ENCODE data around the gene PTPRK. TPM values are rescaled to one million over a fixed set of nuclear protein-coding genes. Genes with fewer than 3 reads are reported as not detected.

Gene PTPRK
- total and polyA plus RNA-seq, 2 experiments from 2014 or later = 26.9 to 56.4 TPM

DNA sequence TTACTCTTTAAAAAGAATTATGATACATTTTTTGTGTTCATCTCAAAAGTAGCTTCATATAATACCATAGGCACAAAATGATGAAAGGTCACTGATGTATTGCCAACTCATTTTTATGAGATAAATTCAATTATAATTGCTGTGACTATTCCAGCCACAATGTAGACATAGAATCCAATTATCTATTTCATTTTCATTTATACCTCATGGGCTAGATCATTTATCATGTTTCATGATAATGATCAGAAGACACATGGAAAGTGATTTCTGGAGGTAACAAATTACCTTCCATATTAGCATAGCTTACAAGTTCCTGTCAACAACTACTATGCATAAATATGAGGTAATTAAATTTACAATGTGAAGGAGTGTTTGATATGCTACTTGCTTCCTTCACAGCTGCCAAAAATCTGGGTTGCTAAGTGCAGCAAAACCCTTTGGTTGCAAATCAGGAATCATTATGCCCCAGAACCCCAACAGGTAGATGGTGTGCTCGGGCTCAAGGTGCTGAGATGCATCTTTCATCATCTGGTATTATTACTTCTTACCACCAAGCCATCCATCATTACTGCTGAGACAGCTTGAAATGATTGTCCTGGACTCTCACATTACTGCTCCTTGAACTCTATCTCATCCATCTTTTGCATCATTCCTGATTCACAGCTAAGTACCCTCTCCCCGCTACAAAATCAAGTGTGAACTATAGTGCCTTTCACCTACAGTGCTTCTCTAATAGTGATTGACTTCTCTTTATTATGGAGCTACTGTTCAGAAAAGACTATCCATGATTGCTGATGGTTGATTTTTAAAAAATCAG is 313.6 kb downstream of the PTPRK start:
- Mint-ChIP-seq H3K9me3 (no peaks in the 10 kb centered on the region), H3K36me3 (ENCODE audit: low read depth) (no peaks in the 10 kb centered on the region), H3K27me3 (ENCODE audit: insufficient read depth, low read depth, poor library complexity) (no peaks in the 10 kb centered on the region), H3K4me3 (no peak overlapping the region), H3K27ac (no peak overlapping the region), H3K4me1 (peaks cover 46% of the 10 kb centered on the region)
- Histone ChIP-seq H3K79me2 (replicated peaks; ENCODE audit: insufficient read depth) (peaks cover 17% of the 10 kb centered on the region), H3K4me3 (no peak overlapping the region), H4K20me1 (replicated peaks; ENCODE audit: insufficient read depth) (no peaks in the 10 kb centered on the region), H3K4me1 (ENCODE audit: insufficient read depth) (peaks cover 24% of the 10 kb centered on the region), H3K27me3 (ENCODE audit: insufficient read depth) (no peaks in the 10 kb centered on the region), H3K4me2 (no peak overlapping the region), H3K27ac (ENCODE audit: low read depth) (no peak overlapping the region), H3K36me3 (ENCODE audit: insufficient read depth) (no peaks in the 10 kb centered on the region), H3F3A (replicated peaks; ENCODE audit: low read depth) (no peaks in the 10 kb centered on the region), H2AFZ (no peak overlapping the region), H3K9me2 (ENCODE audit: insufficient read depth) (peaks cover 6% of the 10 kb centered on the region; the same call in 1 of the 2 replicates)
- ATAC-seq (no peak), DNase-seq (ENCODE audit: low spot score) (no peak)
- TF ChIP-seq EZH2phosphoT487 (IDR thresholded peaks at IDR 0.05; ENCODE audit: unreplicated experiment) (no peak), EZH2 (IDR thresholded peaks at IDR 0.05; ENCODE audit: low read depth, unreplicated experiment) (no peak), ZNF331 (CRISPR knock-in tag; IDR thresholded peaks at IDR 0.05; ENCODE audit: low read depth) (no peak), POLR2AphosphoS5 (IDR thresholded peaks at IDR 0.05; ENCODE audit: low read depth) (no peak), NANOG (IDR thresholded peaks at IDR 0.05; ENCODE audit: borderline replicate concordance) (no peak), STAT1 (IDR thresholded peaks at IDR 0.05; ENCODE audit: unreplicated experiment) (no peak), JUNB (IDR thresholded peaks at IDR 0.05; ENCODE audit: unreplicated experiment) (no peak), CREB1 (CRISPR knock-in tag; IDR thresholded peaks at IDR 0.05; ENCODE audit: low read depth) (no peak), ZNF114 (CRISPR knock-in tag; IDR thresholded peaks at IDR 0.05) (no peak)
- TF ChIP-seq, protein P1, sequence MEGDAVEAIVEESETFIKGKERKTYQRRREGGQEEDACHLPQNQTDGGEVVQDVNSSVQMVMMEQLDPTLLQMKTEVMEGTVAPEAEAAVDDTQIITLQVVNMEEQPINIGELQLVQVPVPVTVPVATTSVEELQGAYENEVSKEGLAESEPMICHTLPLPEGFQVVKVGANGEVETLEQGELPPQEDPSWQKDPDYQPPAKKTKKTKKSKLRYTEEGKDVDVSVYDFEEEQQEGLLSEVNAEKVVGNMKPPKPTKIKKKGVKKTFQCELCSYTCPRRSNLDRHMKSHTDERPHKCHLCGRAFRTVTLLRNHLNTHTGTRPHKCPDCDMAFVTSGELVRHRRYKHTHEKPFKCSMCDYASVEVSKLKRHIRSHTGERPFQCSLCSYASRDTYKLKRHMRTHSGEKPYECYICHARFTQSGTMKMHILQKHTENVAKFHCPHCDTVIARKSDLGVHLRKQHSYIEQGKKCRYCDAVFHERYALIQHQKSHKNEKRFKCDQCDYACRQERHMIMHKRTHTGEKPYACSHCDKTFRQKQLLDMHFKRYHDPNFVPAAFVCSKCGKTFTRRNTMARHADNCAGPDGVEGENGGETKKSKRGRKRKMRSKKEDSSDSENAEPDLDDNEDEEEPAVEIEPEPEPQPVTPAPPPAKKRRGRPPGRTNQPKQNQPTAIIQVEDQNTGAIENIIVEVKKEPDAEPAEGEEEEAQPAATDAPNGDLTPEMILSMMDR (conservative IDR thresholded peaks at IDR 0.05; ENCODE audit: low read depth in 2 of 2) = no peak
- TF ChIP-seq, protein P2, sequence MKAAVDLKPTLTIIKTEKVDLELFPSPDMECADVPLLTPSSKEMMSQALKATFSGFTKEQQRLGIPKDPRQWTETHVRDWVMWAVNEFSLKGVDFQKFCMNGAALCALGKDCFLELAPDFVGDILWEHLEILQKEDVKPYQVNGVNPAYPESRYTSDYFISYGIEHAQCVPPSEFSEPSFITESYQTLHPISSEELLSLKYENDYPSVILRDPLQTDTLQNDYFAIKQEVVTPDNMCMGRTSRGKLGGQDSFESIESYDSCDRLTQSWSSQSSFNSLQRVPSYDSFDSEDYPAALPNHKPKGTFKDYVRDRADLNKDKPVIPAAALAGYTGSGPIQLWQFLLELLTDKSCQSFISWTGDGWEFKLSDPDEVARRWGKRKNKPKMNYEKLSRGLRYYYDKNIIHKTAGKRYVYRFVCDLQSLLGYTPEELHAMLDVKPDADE (IDR thresholded peaks at IDR 0.05) = no peak
- TF ChIP-seq, protein P3, sequence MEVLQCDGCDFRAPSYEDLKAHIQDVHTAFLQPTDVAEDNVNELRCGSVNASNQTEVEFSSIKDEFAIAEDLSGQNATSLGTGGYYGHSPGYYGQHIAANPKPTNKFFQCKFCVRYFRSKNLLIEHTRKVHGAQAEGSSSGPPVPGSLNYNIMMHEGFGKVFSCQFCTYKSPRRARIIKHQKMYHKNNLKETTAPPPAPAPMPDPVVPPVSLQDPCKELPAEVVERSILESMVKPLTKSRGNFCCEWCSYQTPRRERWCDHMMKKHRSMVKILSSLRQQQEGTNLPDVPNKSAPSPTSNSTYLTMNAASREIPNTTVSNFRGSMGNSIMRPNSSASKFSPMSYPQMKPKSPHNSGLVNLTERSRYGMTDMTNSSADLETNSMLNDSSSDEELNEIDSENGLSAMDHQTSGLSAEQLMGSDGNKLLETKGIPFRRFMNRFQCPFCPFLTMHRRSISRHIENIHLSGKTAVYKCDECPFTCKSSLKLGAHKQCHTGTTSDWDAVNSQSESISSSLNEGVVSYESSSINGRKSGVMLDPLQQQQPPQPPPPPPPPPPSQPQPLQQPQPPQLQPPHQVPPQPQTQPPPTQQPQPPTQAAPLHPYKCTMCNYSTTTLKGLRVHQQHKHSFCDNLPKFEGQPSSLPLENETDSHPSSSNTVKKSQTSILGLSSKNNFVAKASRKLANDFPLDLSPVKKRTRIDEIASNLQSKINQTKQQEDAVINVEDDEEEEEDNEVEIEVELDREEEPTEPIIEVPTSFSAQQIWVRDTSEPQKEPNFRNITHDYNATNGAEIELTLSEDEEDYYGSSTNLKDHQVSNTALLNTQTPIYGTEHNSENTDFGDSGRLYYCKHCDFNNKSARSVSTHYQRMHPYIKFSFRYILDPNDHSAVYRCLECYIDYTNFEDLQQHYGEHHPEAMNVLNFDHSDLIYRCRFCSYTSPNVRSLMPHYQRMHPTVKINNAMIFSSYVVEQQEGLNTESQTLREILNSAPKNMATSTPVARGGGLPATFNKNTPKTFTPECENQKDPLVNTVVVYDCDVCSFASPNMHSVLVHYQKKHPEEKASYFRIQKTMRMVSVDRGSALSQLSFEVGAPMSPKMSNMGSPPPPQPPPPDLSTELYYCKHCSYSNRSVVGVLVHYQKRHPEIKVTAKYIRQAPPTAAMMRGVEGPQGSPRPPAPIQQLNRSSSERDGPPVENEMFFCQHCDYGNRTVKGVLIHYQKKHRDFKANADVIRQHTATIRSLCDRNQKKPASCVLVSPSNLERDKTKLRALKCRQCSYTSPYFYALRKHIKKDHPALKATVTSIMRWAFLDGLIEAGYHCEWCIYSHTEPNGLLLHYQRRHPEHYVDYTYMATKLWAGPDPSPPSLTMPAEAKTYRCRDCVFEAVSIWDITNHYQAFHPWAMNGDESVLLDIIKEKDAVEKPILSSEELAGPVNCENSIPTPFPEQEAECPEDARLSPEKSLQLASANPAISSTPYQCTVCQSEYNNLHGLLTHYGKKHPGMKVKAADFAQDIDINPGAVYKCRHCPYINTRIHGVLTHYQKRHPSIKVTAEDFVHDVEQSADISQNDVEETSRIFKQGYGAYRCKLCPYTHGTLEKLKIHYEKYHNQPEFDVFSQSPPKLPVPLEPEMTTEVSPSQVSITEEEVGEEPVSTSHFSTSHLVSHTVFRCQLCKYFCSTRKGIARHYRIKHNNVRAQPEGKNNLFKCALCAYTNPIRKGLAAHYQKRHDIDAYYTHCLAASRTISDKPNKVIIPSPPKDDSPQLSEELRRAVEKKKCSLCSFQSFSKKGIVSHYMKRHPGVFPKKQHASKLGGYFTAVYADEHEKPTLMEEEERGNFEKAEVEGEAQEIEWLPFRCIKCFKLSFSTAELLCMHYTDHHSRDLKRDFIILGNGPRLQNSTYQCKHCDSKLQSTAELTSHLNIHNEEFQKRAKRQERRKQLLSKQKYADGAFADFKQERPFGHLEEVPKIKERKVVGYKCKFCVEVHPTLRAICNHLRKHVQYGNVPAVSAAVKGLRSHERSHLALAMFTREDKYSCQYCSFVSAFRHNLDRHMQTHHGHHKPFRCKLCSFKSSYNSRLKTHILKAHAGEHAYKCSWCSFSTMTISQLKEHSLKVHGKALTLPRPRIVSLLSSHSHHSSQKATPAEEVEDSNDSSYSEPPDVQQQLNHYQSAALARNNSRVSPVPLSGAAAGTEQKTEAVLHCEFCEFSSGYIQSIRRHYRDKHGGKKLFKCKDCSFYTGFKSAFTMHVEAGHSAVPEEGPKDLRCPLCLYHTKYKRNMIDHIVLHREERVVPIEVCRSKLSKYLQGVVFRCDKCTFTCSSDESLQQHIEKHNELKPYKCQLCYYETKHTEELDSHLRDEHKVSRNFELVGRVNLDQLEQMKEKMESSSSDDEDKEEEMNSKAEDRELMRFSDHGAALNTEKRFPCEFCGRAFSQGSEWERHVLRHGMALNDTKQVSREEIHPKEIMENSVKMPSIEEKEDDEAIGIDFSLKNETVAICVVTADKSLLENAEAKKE (CRISPR knock-in tag; IDR thresholded peaks at IDR 0.05) = no peak
- TF ChIP-seq, protein P4, sequence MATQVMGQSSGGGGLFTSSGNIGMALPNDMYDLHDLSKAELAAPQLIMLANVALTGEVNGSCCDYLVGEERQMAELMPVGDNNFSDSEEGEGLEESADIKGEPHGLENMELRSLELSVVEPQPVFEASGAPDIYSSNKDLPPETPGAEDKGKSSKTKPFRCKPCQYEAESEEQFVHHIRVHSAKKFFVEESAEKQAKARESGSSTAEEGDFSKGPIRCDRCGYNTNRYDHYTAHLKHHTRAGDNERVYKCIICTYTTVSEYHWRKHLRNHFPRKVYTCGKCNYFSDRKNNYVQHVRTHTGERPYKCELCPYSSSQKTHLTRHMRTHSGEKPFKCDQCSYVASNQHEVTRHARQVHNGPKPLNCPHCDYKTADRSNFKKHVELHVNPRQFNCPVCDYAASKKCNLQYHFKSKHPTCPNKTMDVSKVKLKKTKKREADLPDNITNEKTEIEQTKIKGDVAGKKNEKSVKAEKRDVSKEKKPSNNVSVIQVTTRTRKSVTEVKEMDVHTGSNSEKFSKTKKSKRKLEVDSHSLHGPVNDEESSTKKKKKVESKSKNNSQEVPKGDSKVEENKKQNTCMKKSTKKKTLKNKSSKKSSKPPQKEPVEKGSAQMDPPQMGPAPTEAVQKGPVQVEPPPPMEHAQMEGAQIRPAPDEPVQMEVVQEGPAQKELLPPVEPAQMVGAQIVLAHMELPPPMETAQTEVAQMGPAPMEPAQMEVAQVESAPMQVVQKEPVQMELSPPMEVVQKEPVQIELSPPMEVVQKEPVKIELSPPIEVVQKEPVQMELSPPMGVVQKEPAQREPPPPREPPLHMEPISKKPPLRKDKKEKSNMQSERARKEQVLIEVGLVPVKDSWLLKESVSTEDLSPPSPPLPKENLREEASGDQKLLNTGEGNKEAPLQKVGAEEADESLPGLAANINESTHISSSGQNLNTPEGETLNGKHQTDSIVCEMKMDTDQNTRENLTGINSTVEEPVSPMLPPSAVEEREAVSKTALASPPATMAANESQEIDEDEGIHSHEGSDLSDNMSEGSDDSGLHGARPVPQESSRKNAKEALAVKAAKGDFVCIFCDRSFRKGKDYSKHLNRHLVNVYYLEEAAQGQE (IDR thresholded peaks at IDR 0.05; ENCODE audit: unreplicated experiment) = no peak
